Left ventricle myocardium inferior (tissue), 1 donor: ENCODE data around the gene CCDC78. TPM values are rescaled to one million over a fixed set of nuclear protein-coding genes. Genes with fewer than 3 reads are reported as not detected.
A peak's percentile ranks its signal among the peaks of the same experiment; 100 is the strongest.

Experiments used
- DNase-seq: peaks from one replicate; pipeline ENCODE4 v3.0.0-alpha.2; 2020
- H3K27ac ChIP-seq: fragments of 200-600 bp; replicated peaks from 2 replicates; pipeline ENCODE4 v1.8.0; 2021
- H3K27me3 ChIP-seq: fragments of 200-600 bp; 2 replicates; pipeline ENCODE4 v1.8.0; 2021; ENCODE audit warnings: low read depth
- H3K36me3 ChIP-seq: fragments of 200-600 bp; 2 replicates; pipeline ENCODE4 v1.8.0; 2021
- H3K4me1 ChIP-seq: fragments of 200-600 bp; 2 replicates; pipeline ENCODE4 v1.8.0; 2021
- H3K4me3 ChIP-seq: fragments of 200-600 bp; 2 replicates; pipeline ENCODE4 v1.8.0; 2021; ENCODE audit warnings: mild to moderate bottlenecking, moderate library complexity
- H3K9me3 ChIP-seq: fragments of 200-600 bp; replicated peaks from 2 replicates; pipeline ENCODE4 v1.8.0; 2021
- intact Hi-C: fragments of 100-400 bp; cut with micrococcal nuclease; formaldehyde crosslinking; loops from one replicate; pipeline ENCODE4 v1.11.0; 2022
- total RNA-seq: library from RNA; stranded (reverse); fragmentation: NEBNext Ultra II Directional; extraction: Animal tissue kit (Norgen Biotek cat#: 25700); gene quantifications from one replicate; pipeline ENCODE4 v1.2.1, GENCODE V29; 2021
- TF ChIP-seq, protein P1 (sequence below): fragments of 200-600 bp; IDR thresholded peaks from 2 replicates; pipeline ENCODE4 v1.8.0; 2021; ENCODE audit warnings: antibody characterized with exemption, mild to moderate bottlenecking, borderline replicate concordance
- donor health status: DM: no; HTN: yes; CAD: no; lungs with severe emphysema.

CCDC78 gene
- total RNA-seq, 1 donor from 2014 or later: 0.49 TPM

DNA sequence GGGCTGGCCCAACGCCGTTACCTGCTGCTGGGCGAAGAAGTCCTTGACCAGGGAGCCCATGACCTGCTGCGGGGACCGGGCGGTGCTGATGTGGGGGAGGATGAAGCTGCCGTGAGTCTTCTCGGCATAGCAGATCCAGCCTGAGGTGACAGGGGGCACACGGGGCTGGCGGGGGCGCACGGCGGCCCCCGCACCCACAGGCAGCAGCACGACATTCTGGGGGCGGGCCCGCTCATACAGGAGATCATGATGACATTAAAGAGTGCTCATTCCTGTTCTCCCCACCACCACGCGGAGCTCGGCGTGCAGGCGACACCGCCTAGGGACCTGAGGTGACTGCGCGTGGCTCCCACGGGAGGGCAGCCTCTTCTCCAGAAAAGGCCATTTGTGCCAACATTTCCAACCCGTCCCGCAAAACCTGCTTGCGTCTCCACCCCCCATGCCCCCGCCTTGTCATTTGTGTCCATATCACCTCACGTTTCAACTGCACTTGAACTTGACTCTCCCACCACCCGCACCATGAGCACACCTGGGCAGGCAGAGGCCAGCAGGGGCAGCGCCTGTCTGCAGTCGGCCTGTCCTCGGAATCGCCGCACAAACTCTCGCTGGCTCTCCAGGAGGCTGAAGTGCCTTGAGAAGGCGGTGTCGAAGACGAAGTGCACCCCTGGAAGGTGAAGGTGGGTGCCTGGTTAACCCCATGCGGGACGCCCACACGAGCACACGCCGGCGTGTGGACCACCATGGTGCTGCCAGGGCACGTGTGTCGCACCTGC, 8.2 kb upstream of the CCDC78 start:
- H3K9me3 ChIP-seq: no peaks in the 10 kb centered on the region
- intact Hi-C loops: no loop called here
- DNase-seq: no peak

DNA sequence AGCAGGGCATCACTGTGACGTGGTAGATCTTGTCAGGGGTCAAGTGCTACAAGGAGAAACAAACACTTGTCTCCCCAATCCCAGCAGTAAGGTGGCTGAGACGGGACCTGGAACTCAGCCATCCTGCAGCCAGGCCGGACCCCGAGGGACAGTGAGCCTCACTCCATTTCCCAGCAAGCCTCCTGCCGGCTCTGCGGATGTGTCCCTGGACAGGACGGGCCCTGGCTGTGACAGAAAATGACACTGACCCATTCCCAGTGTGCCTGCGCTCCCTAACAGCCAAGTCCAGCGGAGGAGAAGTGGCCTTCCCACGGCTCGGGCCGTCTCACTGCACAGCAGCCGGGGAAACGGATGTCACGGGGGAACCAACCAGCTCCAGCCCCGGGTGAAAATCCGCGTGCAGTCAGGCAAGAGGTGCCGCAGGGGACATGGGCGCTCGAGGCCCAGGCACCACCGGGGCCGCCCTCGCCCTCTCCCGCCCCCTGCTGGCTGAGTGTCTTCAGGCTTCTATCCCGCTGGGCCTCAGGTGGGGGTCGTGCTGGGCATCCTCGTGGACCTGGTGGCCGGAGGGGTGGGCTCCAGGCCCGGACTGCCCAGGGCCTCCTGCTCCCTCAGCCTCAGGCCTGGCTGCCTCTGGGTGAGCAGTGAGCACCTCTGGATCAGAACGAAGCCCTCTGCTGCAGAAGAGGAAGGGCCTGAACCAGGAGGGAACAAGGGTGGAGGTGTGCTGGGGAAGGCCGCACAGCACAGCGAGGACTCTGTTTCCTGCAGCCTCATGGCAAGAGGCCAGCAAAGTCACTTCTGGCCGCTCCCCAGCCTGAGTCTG, 7.4 kb upstream of the CCDC78 start:
- peaks cover 71% of the 10 kb centered on the region for H3K36me3 ChIP-seq
- DNase-seq: no peak
- H3K4me3 ChIP-seq: no peak overlapping the region
- H3K27ac ChIP-seq: no peak overlapping the region
- H3K27me3 ChIP-seq: peaks cover under 1% of the 10 kb centered on the region
- intact Hi-C loops: no loop called here
- peaks cover 3% of the 10 kb centered on the region for H3K4me1 ChIP-seq
- TF ChIP-seq, protein P1, sequence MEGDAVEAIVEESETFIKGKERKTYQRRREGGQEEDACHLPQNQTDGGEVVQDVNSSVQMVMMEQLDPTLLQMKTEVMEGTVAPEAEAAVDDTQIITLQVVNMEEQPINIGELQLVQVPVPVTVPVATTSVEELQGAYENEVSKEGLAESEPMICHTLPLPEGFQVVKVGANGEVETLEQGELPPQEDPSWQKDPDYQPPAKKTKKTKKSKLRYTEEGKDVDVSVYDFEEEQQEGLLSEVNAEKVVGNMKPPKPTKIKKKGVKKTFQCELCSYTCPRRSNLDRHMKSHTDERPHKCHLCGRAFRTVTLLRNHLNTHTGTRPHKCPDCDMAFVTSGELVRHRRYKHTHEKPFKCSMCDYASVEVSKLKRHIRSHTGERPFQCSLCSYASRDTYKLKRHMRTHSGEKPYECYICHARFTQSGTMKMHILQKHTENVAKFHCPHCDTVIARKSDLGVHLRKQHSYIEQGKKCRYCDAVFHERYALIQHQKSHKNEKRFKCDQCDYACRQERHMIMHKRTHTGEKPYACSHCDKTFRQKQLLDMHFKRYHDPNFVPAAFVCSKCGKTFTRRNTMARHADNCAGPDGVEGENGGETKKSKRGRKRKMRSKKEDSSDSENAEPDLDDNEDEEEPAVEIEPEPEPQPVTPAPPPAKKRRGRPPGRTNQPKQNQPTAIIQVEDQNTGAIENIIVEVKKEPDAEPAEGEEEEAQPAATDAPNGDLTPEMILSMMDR: peak; percentile 42
- no peaks in the 10 kb centered on the region for H3K9me3 ChIP-seq

More for the DNA sequence above, 8.2 kb upstream of the CCDC78 start:
- Histone ChIP-seq H3K27ac (no peak overlapping the region), H3K27me3 (no peaks in the 10 kb centered on the region), H3K4me3 (no peak overlapping the region), H3K4me1 (peaks cover 2% of the 10 kb centered on the region), H3K36me3 (peaks cover 75% of the 10 kb centered on the region)
- TF ChIP-seq, protein P1: no peak

DNA sequence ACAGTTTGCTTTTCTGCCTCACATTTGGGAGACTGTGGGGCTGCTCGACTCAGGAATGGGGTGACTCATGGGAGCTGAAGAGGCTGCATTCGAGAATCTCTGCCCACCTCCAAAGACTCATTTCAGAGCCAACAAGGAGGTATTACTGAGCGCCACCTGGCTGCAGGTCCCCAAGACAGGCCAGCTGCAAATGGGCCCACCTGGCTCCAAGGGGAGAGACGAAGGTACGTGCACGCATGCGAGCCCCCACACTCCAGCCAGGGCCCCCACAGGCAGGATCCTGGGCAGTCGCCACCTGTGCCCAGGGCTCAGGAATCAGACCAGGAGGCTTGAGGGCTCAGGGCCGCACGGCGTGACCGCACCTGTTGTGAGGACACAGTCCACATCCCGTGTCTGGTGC, 6.7 kb upstream of the CCDC78 start:
- DNase-seq: no peak
- TF ChIP-seq, protein P1: no peak
- H3K4me1 ChIP-seq: peaks cover 10% of the 10 kb centered on the region
- H3K36me3 ChIP-seq: peaks cover 68% of the 10 kb centered on the region
- no peak overlapping the region for H3K27ac ChIP-seq
- no peak overlapping the region for H3K4me3 ChIP-seq
- no peaks in the 10 kb centered on the region for H3K9me3 ChIP-seq
- H3K27me3 ChIP-seq: peaks cover 7% of the 10 kb centered on the region
- intact Hi-C loops: no loop called here

DNA sequence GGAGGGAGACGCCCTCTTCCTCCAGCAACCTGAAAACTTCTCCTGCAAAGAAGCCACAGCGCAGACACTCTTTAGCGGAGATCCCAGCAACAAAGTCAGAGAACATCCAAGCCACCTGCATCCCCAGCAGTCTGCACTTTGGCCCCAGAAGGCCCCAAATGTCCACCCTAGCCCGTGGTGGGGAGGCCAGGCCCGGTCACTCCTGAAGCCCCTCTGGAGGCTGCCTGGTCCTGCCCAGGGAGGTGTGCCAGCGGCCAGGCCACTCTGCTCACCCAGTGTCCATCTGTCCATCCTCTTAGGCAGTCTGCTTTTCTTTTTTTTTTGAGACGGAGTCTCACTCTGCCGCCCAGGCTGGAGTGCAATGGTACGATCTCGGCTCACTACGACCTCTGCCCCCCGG, 6.1 kb upstream of the CCDC78 start:
- intact Hi-C loops: no loop called here
- TF ChIP-seq, protein P1: no peak
- Histone ChIP-seq H3K27ac (no peak overlapping the region), H3K27me3 (peaks cover 13% of the 10 kb centered on the region), H3K4me3 (no peak overlapping the region), H3K36me3 (peaks cover 62% of the 10 kb centered on the region), H3K9me3 (no peaks in the 10 kb centered on the region), H3K4me1 (peaks cover 16% of the 10 kb centered on the region)
- DNase-seq: no peak

DNA sequence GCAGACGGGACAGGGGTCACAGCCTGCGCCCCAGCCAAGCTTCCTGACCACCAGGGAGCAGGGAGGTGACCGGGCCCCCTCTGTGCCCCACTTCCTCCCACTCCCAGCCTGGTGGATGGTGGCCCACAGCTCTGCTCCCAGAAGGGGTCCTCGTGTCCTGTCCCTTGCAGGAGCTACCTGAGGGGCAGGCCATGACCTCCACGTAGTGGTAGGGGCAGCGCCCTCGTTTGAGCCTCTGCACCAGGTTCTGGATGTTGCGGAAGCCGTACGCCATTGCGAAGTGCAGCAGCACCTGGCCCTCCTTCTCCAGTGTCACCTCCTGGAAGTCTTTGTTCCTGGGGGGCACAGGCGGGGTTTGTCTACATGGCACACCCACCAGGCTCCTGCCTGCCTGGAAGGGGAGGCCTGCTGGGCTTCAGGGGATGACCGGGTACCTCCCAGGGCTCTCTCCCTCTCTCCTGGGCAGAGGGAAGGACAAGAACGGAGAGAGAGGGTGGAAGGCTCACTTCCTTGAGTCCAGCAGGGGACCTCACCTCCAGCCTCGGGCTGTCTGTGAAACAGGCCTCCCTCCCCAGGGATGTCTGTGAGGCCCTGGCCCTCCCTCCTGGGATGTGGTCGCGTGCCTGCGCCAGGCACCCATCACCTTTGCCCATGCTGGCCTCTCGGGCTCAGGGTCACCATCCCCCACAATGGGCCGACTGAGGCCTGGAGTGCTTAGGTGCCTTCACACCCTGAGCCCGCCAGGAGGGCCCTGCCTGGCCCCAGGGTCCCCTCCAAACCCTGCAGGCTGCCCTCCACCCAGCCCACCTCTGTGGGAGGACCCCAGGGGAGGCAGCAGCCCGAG, 4.6 kb upstream of the CCDC78 start:
- H3K36me3 ChIP-seq: peaks cover 47% of the 10 kb centered on the region
- TF ChIP-seq, protein P1: no peak
- intact Hi-C loops: no loop called here
- peaks cover 25% of the 10 kb centered on the region for H3K27me3 ChIP-seq
- no peak overlapping the region for H3K4me3 ChIP-seq
- DNase-seq: no peak
- H3K4me1 ChIP-seq: peaks cover 27% of the 10 kb centered on the region
- no peak overlapping the region for H3K27ac ChIP-seq
- H3K9me3 ChIP-seq: no peaks in the 10 kb centered on the region
